HG02798 (cell line): ENCODE results near the gene TUBB2B.
A peak's percentile ranks its signal among the peaks of the same experiment; 100 is the strongest.

Experiments
- ATAC-seq: cut with Tn5 transposase; IDR thresholded peaks from one replicate; pipeline ENCODE4 v1.9.1; 2021; ENCODE audit warnings: mild to moderate bottlenecking; ENCODE audit not compliant: unreplicated experiment, poor library complexity

The TUBB2B gene

GRCh38 chr6:3235486-3235885 is 8.0 kb upstream of the TUBB2B start:
- ATAC-seq, result peak; percentile 55

- ATAC-seq, result no peak
Measured at GRCh38 chr6:3233904-3234303, 6.5 kb upstream of the TUBB2B start.

- no peak for ATAC-seq
Measured at GRCh38 chr6:3233321-3233720, 5.9 kb upstream of the TUBB2B start.

DNA sequence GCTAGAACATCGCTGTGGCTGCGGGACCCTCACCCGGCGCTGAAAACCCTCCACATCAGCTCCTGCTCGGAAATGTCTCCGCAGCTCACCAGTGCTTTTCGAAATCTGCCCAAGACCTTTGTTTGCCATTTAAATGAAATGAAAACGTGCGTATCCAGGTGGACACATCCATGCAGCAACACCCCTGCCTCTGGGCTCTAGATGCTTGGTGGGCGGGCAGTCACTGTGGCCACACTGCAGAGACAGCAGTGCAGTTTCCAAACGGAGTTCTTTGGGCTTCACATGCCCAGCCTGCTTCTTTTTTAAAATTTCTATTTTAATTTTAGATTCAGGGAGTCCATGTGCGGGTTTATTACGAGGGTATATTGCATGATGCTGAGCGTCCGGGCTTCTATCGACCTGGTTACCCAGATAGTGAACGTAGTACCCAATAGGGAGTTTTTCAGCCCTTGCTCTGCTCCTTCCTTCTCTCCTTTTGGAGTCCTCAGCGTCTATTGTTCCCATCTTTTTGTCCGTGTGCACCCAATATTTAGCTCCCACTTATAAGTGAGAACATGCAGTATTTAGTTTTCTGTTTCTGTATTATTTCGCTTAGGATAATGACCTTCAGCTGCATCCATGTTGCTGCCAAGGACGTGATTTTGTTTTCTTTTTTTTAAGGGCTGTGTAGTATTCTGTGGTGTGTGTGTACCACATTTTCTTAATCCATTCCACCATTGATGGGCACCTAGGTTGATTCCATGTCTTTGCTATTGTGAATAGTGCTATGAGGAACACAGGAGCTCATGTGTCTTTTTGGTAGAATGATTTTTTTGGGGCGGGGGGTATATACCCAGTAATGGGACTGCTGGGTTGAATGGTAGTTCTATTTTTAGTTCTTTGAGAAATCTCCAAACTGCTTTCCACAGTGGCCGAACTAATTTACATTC is 4.8 kb upstream of the TUBB2B start:
- no peak for ATAC-seq

DNA sequence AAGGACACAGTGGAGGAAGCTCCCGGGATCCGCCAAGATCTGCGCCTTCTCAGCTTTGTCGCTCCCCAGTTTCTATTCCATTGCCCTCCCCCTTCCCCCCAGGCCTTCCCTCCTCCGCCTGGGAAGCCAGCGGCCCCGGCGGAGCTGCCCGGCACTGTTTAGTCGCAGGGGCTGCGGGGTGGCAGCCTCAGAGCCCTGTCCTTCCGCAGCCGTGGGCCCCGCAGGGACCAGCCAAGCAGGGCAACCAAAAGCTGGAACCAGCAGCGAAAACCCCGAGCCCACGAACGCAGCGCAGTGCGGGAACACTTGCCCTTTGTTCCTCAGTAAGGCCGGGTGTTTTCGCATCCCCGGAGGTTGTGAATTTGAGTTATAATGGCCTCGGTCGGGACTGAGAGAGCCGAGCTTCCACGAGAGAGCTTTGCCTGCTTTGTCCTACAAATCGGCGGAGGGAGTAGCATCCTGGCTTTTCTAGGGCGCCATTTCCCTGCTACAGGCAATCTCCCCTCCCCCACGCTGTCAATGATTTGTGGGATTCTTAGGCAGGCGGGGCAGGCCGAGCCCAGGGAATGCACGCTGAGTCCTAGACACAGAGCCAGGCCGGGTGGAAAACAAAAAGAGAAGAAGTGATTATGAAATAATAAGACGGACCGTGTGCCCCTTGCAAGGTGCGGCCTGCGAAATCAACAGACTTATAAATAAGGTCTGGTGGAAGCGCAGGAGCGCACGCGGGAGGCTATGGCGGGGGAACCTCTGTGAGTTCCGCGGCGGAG is 4.0 kb upstream of the TUBB2B start:
- ATAC-seq, result no peak

GRCh38 chr6:3230900-3231246 is 3.4 kb upstream of the TUBB2B start:
- no peak for ATAC-seq

- ATAC-seq, result no peak
Measured at GRCh38 chr6:3230256-3230882, 2.9 kb upstream of the TUBB2B start.

DNA sequence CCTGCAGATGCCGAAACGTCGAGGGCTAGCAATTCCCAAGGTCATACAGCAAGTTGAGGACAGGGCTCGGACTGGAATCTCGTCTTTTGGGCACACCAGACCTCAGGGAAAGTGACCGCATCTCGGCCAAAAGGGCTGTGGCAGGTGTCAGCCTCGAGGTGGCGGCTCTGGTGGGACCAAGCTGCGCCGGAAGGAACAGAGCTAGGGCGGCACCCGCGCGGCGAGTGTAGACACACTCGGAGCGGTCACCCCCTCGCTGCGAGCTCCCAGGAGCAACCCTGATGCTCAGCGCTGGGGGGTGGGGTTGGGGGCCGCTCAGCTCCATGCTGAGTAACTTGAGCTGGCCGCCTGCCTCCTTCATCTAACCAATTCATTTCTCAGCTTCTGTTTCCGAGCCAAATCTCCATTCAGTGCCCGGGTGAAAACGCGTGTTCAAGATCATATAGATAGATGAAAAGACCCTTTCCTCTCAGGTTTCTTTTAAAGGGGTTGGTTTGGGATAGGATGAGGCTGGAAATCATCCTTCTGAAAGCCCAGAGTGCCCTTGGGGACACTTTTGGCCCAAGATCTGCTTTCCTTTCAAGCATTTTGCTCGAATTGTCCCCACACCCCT is 2.2 kb upstream of the TUBB2B start:
- no peak for ATAC-seq

DNA sequence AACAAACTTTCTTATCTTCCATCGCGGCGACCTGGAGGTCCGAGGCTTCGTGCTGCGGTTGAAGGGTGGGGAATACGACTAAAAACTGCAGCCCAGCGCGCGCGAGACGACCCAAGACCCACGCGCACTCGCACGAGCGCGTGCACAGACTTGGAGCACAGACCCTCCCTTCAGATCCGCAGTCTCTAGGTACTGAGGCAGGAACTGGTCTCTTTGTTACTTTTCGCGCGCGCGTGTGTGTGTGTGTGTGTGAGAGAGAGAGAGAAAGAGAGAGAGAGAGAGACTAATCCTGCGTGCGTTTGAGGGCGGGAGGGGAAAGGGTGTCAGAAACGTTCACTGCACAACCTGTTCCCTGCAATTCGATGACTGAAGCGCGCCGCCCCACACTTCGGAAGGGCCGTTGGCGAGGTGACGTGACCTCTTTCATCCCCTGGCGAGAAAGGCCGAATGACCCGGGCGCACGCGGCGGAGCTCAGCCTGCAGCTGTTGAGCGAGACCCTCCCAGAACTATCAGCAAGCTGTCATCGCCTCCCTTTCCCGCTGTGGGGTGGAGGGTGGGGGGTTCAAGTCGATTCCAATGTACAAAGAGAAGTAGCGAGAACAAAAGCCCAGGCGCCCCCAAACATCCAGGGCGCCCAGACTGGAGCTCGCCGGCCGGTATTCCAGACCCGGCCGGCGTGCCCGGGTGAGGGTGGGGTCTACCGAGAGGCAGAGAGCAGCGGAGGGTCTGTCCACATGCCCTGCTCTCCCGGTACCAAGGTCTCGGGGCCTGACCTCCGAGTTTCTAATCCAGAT is 1.5 kb upstream of the TUBB2B start:
- ATAC-seq, result no peak

GRCh38 chr6:3228046-3228671 is 706 bp upstream of the TUBB2B start:
- ATAC-seq, result no peak

DNA sequence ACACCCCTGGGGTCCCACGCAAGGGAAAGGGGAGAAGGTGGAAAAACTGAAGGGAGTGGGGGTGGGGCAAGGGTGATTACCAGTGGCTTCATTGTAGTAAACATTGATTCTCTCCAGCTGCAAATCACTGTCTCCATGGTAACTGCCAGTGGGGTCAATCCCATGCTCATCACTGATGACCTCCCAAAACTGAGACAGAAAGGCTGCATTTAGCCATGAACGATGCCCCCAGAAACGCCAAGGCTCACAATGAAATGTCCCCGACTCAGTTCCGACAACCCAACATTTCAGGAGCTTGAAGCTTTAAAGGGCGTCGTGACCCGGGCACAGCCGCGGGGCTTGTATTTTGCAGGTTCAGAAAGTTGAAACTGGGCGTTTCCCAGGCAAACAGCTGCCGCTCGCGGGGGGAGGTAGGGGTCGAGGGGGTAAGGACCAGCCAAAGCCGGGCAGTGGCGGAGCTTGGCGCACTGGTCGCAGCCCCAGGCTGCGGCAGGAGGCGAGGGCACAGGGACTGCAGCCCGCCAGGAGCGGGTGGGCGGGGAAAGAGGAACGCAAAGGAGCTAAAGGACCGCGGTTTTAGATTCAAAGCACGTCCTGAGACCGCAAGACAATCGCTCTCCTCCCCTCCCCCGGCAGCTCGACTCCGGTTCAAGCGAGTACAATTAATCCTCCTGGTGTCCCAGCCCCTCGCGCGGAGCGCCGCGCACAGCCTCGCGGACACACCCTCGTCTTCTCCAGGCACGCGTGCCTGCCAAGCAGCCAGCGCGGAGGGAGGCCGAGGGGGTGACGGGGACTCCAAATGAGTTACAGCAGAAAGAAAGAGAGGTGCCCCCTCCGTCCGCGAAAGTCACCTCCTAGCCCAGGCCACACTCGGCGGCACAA is 731 bp downstream of the TUBB2B start:
- no peak for ATAC-seq

DNA sequence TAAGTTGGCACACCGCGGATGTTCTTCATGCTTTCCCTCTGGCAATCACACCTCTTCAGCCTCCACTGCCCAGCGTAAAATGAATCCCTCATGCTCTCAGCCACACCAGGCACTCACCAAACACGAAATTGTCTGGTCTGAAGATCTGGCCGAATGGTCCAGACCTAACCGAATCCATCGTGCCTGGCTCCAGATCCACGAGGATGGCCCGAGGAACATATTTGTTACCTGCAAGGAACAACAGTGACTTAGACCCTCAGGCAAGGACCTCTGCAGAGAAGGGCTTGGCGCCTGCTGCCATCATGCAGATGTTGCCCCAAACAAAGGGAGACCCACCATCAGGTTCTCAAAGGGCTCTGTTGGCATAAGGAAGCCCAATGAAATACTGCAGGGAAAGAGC is 1.4 kb downstream of the TUBB2B start:
- no peak for ATAC-seq

- no peak for ATAC-seq
Measured at GRCh38 chr6:3222506-3223038, 4.9 kb downstream of the TUBB2B start.

DNA sequence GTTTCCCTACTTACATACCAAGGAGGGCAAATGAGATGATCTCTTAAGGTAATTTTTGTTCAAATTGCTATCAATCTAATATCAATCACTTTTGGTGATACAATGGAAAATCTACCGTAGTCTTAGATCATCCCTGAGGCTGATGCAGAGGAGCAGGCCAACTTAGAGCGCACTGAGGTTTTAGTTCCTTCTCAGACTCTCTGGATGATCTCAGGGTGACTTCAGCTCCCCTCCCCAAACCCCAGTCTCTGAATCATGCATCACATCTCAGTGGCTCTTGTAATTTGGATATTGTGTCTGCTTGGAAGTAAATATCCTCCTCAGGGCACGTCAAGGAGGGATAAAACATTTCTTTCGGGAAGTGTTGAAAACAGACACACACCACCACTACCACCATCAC is 5.9 kb downstream of the TUBB2B start:
- ATAC-seq, result no peak

GRCh38 chr6:3220366-3220765 is 7.1 kb downstream of the TUBB2B start:
- ATAC-seq, result no peak

- ATAC-seq, result no peak
Measured at GRCh38 chr6:3218266-3218665, 9.2 kb downstream of the TUBB2B start.

DNA sequence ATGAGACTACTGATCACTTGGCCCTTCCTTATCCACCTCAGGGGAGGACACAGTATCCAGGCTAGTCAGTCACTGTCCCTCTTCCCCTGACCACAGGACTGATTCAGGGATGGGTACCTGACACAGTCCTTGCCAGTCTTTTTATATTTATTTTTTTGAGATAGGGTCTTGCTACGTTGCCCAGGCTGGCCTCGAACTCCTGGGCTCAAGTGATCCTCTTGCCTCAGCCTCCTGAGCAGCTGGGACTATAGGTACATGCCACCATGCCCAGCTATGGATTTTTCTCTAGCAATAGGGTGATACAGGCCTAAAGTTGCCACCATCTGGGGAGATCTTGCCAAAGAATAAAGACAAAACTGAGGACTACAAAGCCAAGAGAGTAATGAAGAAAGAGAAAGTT is 10.2 kb downstream of the TUBB2B start:
- ATAC-seq, result no peak

GRCh38 chr6:3214898-3215297 is 12.6 kb downstream of the TUBB2B start:
- no peak for ATAC-seq
